ENCODE measurements around the gene CDIPT. TPM values are rescaled to one million over a fixed set of nuclear protein-coding genes. Genes with fewer than 3 reads are reported as not detected.
A peak's percentile ranks its signal among the peaks of the same experiment; 100 is the strongest.

The CDIPT gene
- total and polyA plus RNA-seq, 2 experiments from 2014 or later = 126 to 181 TPM

GRCh38 chr16:29809031-29809747, 53.8 kb downstream of the CDIPT start:
- WGBS, 2 experiments (ENCODE audit: low coverage in 1 of 2, low lambda C conversion rate in 2 of 2, missing lambda C conversion rate in 2 of 2) = 72 to 89% methylated on average over 21 to 27 of the region's 31 CpGs
- Histone ChIP-seq H3K9me3 (ENCODE audit: low read depth) (no peaks in the 10 kb centered on the region), H3K27me3 (replicated peaks; ENCODE audit: insufficient read depth) (no peaks in the 10 kb centered on the region), H3K4me1 (ENCODE audit: insufficient read depth) (peaks cover 27% of the 10 kb centered on the region), H3K27ac (0 out of 2 replicates have a peak overlapping the region, but pooled peaks have one; percentile 74), H3F3A (ENCODE audit: insufficient read depth) (peaks cover 24% of the 10 kb centered on the region), H3K4me3 (peak overlapping the region; percentile 80), H3K36me3 (ENCODE audit: low read depth) (no peaks in the 10 kb centered on the region), H3K4me2 (ENCODE audit: unreplicated experiment) (peak overlapping the region; percentile 5), H2AFZ (no peak overlapping the region), H3K79me2 (ENCODE audit: insufficient read depth) (peaks cover 22% of the 10 kb centered on the region), H3K9ac (peak overlapping the region; percentile 86), H4K20me1 (ENCODE audit: insufficient read depth) (no peaks in the 10 kb centered on the region), H3K9me2 (ENCODE audit: insufficient read depth) (no peaks in the 10 kb centered on the region)
- TF ChIP-seq EZH2 (IDR thresholded peaks at IDR 0.05; ENCODE audit: insufficient read depth, poor library complexity, severe bottlenecking) (no peak), EZH2phosphoT487 (IDR thresholded peaks at IDR 0.05; ENCODE audit: insufficient read depth, low read depth) (no peak)
- DNase-seq = no peak
- in situ Hi-C loops (cut with MboI) = no loop called here

Small RNAs within 50 kb of the gene (small RNA-seq; reads per million reads assigned to genes)
- gene AC009133.6 (ENCODE audit: low read depth, low replicate concordance) (not detected), gene AC120114.4 (ENCODE audit: low read depth, low replicate concordance) (not detected)

Other genes starting within 250 kb of the CDIPT start
- not detected in 2 replicates for gene SPN, start 200.0 kb downstream of the CDIPT start, total RNA-seq (2014; rRNA removed; shearing (Covaris generic))
- gene SPN, start 200.0 kb downstream of the CDIPT start, polyA plus RNA-seq (2016; fragmentation: Nextera tagmentation; extraction: Ambion mirVana) = 0.14 TPM in 1 of 2 replicates, not detected in the other
- gene QPRT, start 184.0 kb downstream of the CDIPT start, total RNA-seq (2014; rRNA removed; shearing (Covaris generic)) = 0.32 TPM in 1 of 2 replicates, not detected in the other
- 0.27 and 0.85 TPM in 2 replicates for gene QPRT, start 184.0 kb downstream of the CDIPT start, polyA plus RNA-seq (2016; fragmentation: Nextera tagmentation; extraction: Ambion mirVana)
- not detected in 2 replicates for gene C16orf54, start 117.2 kb downstream of the CDIPT start, total RNA-seq (2014; rRNA removed; shearing (Covaris generic))
- gene C16orf54, start 117.2 kb downstream of the CDIPT start, polyA plus RNA-seq (2016; fragmentation: Nextera tagmentation; extraction: Ambion mirVana) = not detected in 2 replicates
- gene ZG16, start 85.0 kb downstream of the CDIPT start, total RNA-seq (2014; rRNA removed; shearing (Covaris generic)) = not detected in 2 replicates
- not detected in 2 replicates for gene ZG16, start 85.0 kb downstream of the CDIPT start, polyA plus RNA-seq (2016; fragmentation: Nextera tagmentation; extraction: Ambion mirVana)
- gene KIF22, start 72.5 kb downstream of the CDIPT start, total RNA-seq (2014; rRNA removed; shearing (Covaris generic)) = 28.7 and 30.4 TPM in 2 replicates
- gene KIF22, start 72.5 kb downstream of the CDIPT start, polyA plus RNA-seq (2016; fragmentation: Nextera tagmentation; extraction: Ambion mirVana) = 39.5 and 41.8 TPM in 2 replicates
- gene MAZ, start 56.7 kb downstream of the CDIPT start, total RNA-seq (2014; rRNA removed; shearing (Covaris generic)) = 169 and 215 TPM in 2 replicates
- 74.5 and 76.8 TPM in 2 replicates for gene MAZ, start 56.7 kb downstream of the CDIPT start, polyA plus RNA-seq (2016; fragmentation: Nextera tagmentation; extraction: Ambion mirVana)
- gene PRRT2, start 51.0 kb downstream of the CDIPT start, total RNA-seq (2014; rRNA removed; shearing (Covaris generic)) = 0.43 and 4.0 TPM in 2 replicates
- gene PRRT2, start 51.0 kb downstream of the CDIPT start, polyA plus RNA-seq (2016; fragmentation: Nextera tagmentation; extraction: Ambion mirVana) = 1.3 and 2.1 TPM in 2 replicates
- gene PAGR1, start 47.1 kb downstream of the CDIPT start, total RNA-seq (2014; rRNA removed; shearing (Covaris generic)) = 23.6 and 30.6 TPM in 2 replicates
- gene PAGR1, start 47.1 kb downstream of the CDIPT start, polyA plus RNA-seq (2016; fragmentation: Nextera tagmentation; extraction: Ambion mirVana) = 17.5 and 19.3 TPM in 2 replicates
- gene MVP, start 42.8 kb downstream of the CDIPT start, total RNA-seq (2014; rRNA removed; shearing (Covaris generic)) = 272 and 296 TPM in 2 replicates
- 230 and 235 TPM in 2 replicates for gene MVP, start 42.8 kb downstream of the CDIPT start, polyA plus RNA-seq (2016; fragmentation: Nextera tagmentation; extraction: Ambion mirVana)
- 30.7 and 34.7 TPM in 2 replicates for gene SEZ6L2, start 36.3 kb upstream of the CDIPT start, total RNA-seq (2014; rRNA removed; shearing (Covaris generic))
- 6.9 and 7.3 TPM in 2 replicates for gene SEZ6L2, start 36.3 kb upstream of the CDIPT start, polyA plus RNA-seq (2016; fragmentation: Nextera tagmentation; extraction: Ambion mirVana)
- 6.9 and 18.7 TPM in 2 replicates for gene ASPHD1, start 37.3 kb upstream of the CDIPT start, total RNA-seq (2014; rRNA removed; shearing (Covaris generic))
- gene ASPHD1, start 37.3 kb upstream of the CDIPT start, polyA plus RNA-seq (2016; fragmentation: Nextera tagmentation; extraction: Ambion mirVana) = 18.5 and 19.3 TPM in 2 replicates
- gene KCTD13, start 63.0 kb upstream of the CDIPT start, total RNA-seq (2014; rRNA removed; shearing (Covaris generic)) = 3.7 and 14.7 TPM in 2 replicates
- gene KCTD13, start 63.0 kb upstream of the CDIPT start, polyA plus RNA-seq (2016; fragmentation: Nextera tagmentation; extraction: Ambion mirVana) = 10.7 and 12.6 TPM in 2 replicates
- 91.6 and 124 TPM in 2 replicates for gene TMEM219, start 98.9 kb upstream of the CDIPT start, total RNA-seq (2014; rRNA removed; shearing (Covaris generic))
- 162 and 166 TPM in 2 replicates for gene TMEM219, start 98.9 kb upstream of the CDIPT start, polyA plus RNA-seq (2016; fragmentation: Nextera tagmentation; extraction: Ambion mirVana)
- gene TAOK2, start 110.6 kb upstream of the CDIPT start, total RNA-seq (2014; rRNA removed; shearing (Covaris generic)) = 57.7 and 57.9 TPM in 2 replicates
- 12.5 and 13.6 TPM in 2 replicates for gene TAOK2, start 110.6 kb upstream of the CDIPT start, polyA plus RNA-seq (2016; fragmentation: Nextera tagmentation; extraction: Ambion mirVana)
- 3.2 and 3.9 TPM in 2 replicates for gene HIRIP3, start 132.4 kb upstream of the CDIPT start, total RNA-seq (2014; rRNA removed; shearing (Covaris generic))
- gene HIRIP3, start 132.4 kb upstream of the CDIPT start, polyA plus RNA-seq (2016; fragmentation: Nextera tagmentation; extraction: Ambion mirVana) = 11.9 and 14.0 TPM in 2 replicates
- gene INO80E, start 133.0 kb upstream of the CDIPT start, total RNA-seq (2014; rRNA removed; shearing (Covaris generic)) = 51.1 and 111 TPM in 2 replicates
- gene INO80E, start 133.0 kb upstream of the CDIPT start, polyA plus RNA-seq (2016; fragmentation: Nextera tagmentation; extraction: Ambion mirVana) = 32.3 and 35.3 TPM in 2 replicates
- gene DOC2A, start 147.8 kb upstream of the CDIPT start, total RNA-seq (2014; rRNA removed; shearing (Covaris generic)) = not detected in 2 replicates
- not detected in 2 replicates for gene DOC2A, start 147.8 kb upstream of the CDIPT start, polyA plus RNA-seq (2016; fragmentation: Nextera tagmentation; extraction: Ambion mirVana)
- not detected in 2 replicates for gene C16orf92, start 160.0 kb upstream of the CDIPT start, total RNA-seq (2014; rRNA removed; shearing (Covaris generic))
- gene C16orf92, start 160.0 kb upstream of the CDIPT start, polyA plus RNA-seq (2016; fragmentation: Nextera tagmentation; extraction: Ambion mirVana) = not detected in 2 replicates
- not detected in 2 replicates for gene TLCD3B, start 168.0 kb upstream of the CDIPT start, total RNA-seq (2014; rRNA removed; shearing (Covaris generic))
- gene TLCD3B, start 168.0 kb upstream of the CDIPT start, polyA plus RNA-seq (2016; fragmentation: Nextera tagmentation; extraction: Ambion mirVana) = 0.13 TPM in 1 of 2 replicates, not detected in the other
- 1,441 and 1,602 TPM in 2 replicates for gene ALDOA, start 202.5 kb upstream of the CDIPT start, total RNA-seq (2014; rRNA removed; shearing (Covaris generic))
- 2,742 and 2,900 TPM in 2 replicates for gene ALDOA, start 202.5 kb upstream of the CDIPT start, polyA plus RNA-seq (2016; fragmentation: Nextera tagmentation; extraction: Ambion mirVana)
- gene PPP4C, start 212.8 kb upstream of the CDIPT start, total RNA-seq (2014; rRNA removed; shearing (Covaris generic)) = 135 and 168 TPM in 2 replicates
- gene PPP4C, start 212.8 kb upstream of the CDIPT start, polyA plus RNA-seq (2016; fragmentation: Nextera tagmentation; extraction: Ambion mirVana) = 205 and 210 TPM in 2 replicates
- gene TBX6, start 228.7 kb upstream of the CDIPT start, total RNA-seq (2014; rRNA removed; shearing (Covaris generic)) = 0.11 TPM in 1 of 2 replicates, not detected in the other
- gene TBX6, start 228.7 kb upstream of the CDIPT start, polyA plus RNA-seq (2016; fragmentation: Nextera tagmentation; extraction: Ambion mirVana) = 0.13 and 0.20 TPM in 2 replicates
- 62.6 and 100.0 TPM in 2 replicates for gene YPEL3, start 233.0 kb upstream of the CDIPT start, total RNA-seq (2014; rRNA removed; shearing (Covaris generic))
- gene YPEL3, start 233.0 kb upstream of the CDIPT start, polyA plus RNA-seq (2016; fragmentation: Nextera tagmentation; extraction: Ambion mirVana) = 192 and 200 TPM in 2 replicates